Keratinocyte (primary cell): ENCODE measurements around the gene PRPF39.

ENCODE experiments used
- EZH2 ChIP-seq: IDR thresholded peaks from one replicate; pipeline ENCODE4 v1.6.1; 2012; ENCODE audit warnings: inconsistent platforms, mild to moderate bottlenecking, low read length, moderate library complexity
- TF ChIP-seq, protein P1 (sequence below), 3 experiments: IDR thresholded peaks in 1 of 3; conservative IDR thresholded peaks in 1 of 3; optimal IDR thresholded peaks in 1 of 3; 2 replicates in 2 of 3; 3 replicates in 1 of 3; pipeline versions ENCODE3 to v1.5.1; 2011; ENCODE audit warnings: low read length in 3 of 3, mild to moderate bottlenecking in 3 of 3, moderate library complexity in 2 of 3, control low read depth in 1 of 3, inconsistent platforms in 1 of 3; ENCODE audit not compliant: insufficient read depth in 2 of 3; ENCODE audit errors: extremely low read depth in 1 of 3

DNA sequence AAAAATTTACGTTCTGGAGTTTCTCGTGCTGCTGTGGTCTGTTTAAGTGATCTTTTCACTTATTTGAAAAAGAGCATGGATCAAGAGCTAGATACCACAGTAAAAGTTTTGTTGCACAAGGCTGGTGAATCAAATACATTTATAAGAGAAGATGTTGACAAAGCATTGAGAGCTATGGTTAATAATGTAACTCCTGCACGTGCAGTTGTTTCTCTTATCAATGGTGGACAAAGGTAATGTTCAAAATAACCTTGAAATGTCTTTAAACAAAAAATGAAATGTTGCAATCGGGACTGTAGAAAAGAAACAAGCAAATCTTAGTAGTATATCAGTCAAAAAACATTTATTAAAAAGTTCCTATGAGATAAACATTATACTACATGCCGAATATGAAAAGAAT, 39.3 kb upstream of the PRPF39 start:
- TF ChIP-seq, protein P1, sequence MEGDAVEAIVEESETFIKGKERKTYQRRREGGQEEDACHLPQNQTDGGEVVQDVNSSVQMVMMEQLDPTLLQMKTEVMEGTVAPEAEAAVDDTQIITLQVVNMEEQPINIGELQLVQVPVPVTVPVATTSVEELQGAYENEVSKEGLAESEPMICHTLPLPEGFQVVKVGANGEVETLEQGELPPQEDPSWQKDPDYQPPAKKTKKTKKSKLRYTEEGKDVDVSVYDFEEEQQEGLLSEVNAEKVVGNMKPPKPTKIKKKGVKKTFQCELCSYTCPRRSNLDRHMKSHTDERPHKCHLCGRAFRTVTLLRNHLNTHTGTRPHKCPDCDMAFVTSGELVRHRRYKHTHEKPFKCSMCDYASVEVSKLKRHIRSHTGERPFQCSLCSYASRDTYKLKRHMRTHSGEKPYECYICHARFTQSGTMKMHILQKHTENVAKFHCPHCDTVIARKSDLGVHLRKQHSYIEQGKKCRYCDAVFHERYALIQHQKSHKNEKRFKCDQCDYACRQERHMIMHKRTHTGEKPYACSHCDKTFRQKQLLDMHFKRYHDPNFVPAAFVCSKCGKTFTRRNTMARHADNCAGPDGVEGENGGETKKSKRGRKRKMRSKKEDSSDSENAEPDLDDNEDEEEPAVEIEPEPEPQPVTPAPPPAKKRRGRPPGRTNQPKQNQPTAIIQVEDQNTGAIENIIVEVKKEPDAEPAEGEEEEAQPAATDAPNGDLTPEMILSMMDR (optimal IDR thresholded peaks at IDR 0.05 in 1 of 3, IDR thresholded peaks at IDR 0.05 in 1 of 3, conservative IDR thresholded peaks at IDR 0.05 in 1 of 3; ENCODE audit: extremely low read depth in 1 of 3, insufficient read depth in 2 of 3, low read length in 3 of 3): no peak
- no peak for TF ChIP-seq EZH2
